HepG2 (cell line): ENCODE measurements around the gene CXCL17. TPM values are rescaled to one million over a fixed set of nuclear protein-coding genes. Genes with fewer than 3 reads are reported as not detected.

Experiments used
- AHDC1 ChIP-seq: sonication (generic); formaldehyde crosslinking; IDR thresholded peaks from 2 replicates; pipeline ENCODE4 v1.5.1; 2020; ENCODE audit warnings: mild to moderate bottlenecking, missing genetic modification reagents, borderline replicate concordance
- ATF6 ChIP-seq: sonication (generic); formaldehyde crosslinking; conservative IDR thresholded peaks from 2 replicates; pipeline ENCODE4 v1.4.0; 2020; ENCODE audit warnings: missing genetic modification reagents
- NCOR1 ChIP-seq: fragments of 200-600 bp; sonication (generic); IDR thresholded peaks from 2 replicates; pipeline ENCODE4 v1.7.0; 2017; ENCODE audit warnings: antibody characterized with exemption, low read length, borderline replicate concordance
- NFIC ChIP-seq: IDR thresholded peaks from 2 replicates; pipeline ENCODE4 v1.6.1; 2012; ENCODE audit warnings: mild to moderate bottlenecking, low read length, inconsistent platforms
- NFYB ChIP-seq: sonication (generic); formaldehyde crosslinking; IDR thresholded peaks from 2 replicates; pipeline ENCODE4 v1.4.0; 2020; ENCODE audit warnings: missing genetic modification reagents
- PCBP2 ChIP-seq: fragments of 200-400 bp; formaldehyde crosslinking; optimal IDR thresholded peaks from 2 replicates; pipeline ENCODE3; 2018; ENCODE audit warnings: low read length, low read depth; ENCODE audit not compliant: poor library complexity, severe bottlenecking
- PHB2 ChIP-seq: fragments of 450-650 bp; IDR thresholded peaks from 2 replicates; pipeline ENCODE4 v1.6.1; 2018; ENCODE audit not compliant: partially characterized antibody
- SIN3B ChIP-seq: fragments of 150-350 bp; IDR thresholded peaks from 2 replicates; pipeline ENCODE4 v1.6.1; 2014; ENCODE audit warnings: low read length
- STAG1 ChIP-seq: sonication (generic); formaldehyde crosslinking; IDR thresholded peaks from 2 replicates; pipeline ENCODE4 v1.4.0; 2020; ENCODE audit warnings: missing genetic modification reagents
- ZNF234 ChIP-seq: sonication (generic); formaldehyde crosslinking; conservative IDR thresholded peaks from 2 replicates; pipeline ENCODE4 v1.5.1; 2020; ENCODE audit warnings: mild to moderate bottlenecking, missing genetic modification reagents
- ZNF382 ChIP-seq: sonication (generic); formaldehyde crosslinking; IDR thresholded peaks from 2 replicates; pipeline ENCODE4 v1.5.0; 2020; ENCODE audit warnings: missing genetic modification reagents, mild to moderate bottlenecking, borderline replicate concordance
- ZNF558 ChIP-seq: sonication (generic); formaldehyde crosslinking; IDR thresholded peaks from 2 replicates; pipeline ENCODE4 v1.9.0; 2022; ENCODE audit warnings: mild to moderate bottlenecking, missing genetic modification reagents, borderline replicate concordance
- ZNF841 ChIP-seq: sonication (generic); formaldehyde crosslinking; IDR thresholded peaks from 2 replicates; pipeline ENCODE4 v1.8.1; 2023; ENCODE audit warnings: missing genetic modification reagents, borderline replicate concordance
- polyA plus RNA-seq, 8 experiments: library from polyadenylated mRNA; depleted of rRNA in 3 of 8; stranded (reverse) in 7 of 8; unstranded in 1 of 8; fragments of >200 nt; fragmentation: Illumina TruSeq in 4 of 8; extraction: Trizol in 4 of 8; gene quantifications; 2 replicates each; pipeline versions ENCODE4 v1.2.1 to v1.2.3, GENCODE V29; 2011 to 2016; ENCODE audit warnings: low read depth in 4 of 8, missing spikeins in 1 of 8, mixed read lengths in 1 of 8; ENCODE audit not compliant: insufficient read depth in 1 of 8
- total RNA-seq, 5 experiments: library from RNA; depleted of rRNA; stranded (reverse); fragments of >200 nt; fragmentation: Illumina TruSeq; extraction: Trizol; gene quantifications; 2 replicates each; pipeline ENCODE4 v1.2.3, GENCODE V29; 2016; ENCODE audit warnings: low read depth in 1 of 5
- TF ChIP-seq, protein P1 (sequence below): sonication (generic); formaldehyde crosslinking; IDR thresholded peaks from 2 replicates; pipeline ENCODE4 v1.4.0; 2020; ENCODE audit warnings: missing genetic modification reagents
- TF ChIP-seq, protein P2 (sequence below): sonication (generic); formaldehyde crosslinking; IDR thresholded peaks from 2 replicates; pipeline ENCODE4 v1.4.0; 2020; ENCODE audit warnings: missing genetic modification reagents, borderline replicate concordance

The CXCL17 gene
- total and polyA plus RNA-seq, 2 of the 13 experiments (the other 11 are each of a cell fraction or from before 2014, with no cell fraction given), result 0.12 TPM; not detected in 1

- TF ChIP-seq, protein P1, sequence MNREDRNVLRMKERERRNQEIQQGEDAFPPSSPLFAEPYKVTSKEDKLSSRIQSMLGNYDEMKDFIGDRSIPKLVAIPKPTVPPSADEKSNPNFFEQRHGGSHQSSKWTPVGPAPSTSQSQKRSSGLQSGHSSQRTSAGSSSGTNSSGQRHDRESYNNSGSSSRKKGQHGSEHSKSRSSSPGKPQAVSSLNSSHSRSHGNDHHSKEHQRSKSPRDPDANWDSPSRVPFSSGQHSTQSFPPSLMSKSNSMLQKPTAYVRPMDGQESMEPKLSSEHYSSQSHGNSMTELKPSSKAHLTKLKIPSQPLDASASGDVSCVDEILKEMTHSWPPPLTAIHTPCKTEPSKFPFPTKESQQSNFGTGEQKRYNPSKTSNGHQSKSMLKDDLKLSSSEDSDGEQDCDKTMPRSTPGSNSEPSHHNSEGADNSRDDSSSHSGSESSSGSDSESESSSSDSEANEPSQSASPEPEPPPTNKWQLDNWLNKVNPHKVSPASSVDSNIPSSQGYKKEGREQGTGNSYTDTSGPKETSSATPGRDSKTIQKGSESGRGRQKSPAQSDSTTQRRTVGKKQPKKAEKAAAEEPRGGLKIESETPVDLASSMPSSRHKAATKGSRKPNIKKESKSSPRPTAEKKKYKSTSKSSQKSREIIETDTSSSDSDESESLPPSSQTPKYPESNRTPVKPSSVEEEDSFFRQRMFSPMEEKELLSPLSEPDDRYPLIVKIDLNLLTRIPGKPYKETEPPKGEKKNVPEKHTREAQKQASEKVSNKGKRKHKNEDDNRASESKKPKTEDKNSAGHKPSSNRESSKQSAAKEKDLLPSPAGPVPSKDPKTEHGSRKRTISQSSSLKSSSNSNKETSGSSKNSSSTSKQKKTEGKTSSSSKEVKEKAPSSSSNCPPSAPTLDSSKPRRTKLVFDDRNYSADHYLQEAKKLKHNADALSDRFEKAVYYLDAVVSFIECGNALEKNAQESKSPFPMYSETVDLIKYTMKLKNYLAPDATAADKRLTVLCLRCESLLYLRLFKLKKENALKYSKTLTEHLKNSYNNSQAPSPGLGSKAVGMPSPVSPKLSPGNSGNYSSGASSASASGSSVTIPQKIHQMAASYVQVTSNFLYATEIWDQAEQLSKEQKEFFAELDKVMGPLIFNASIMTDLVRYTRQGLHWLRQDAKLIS, result no peak
- no peak for TF ChIP-seq NFYB
- peak; percentile 88 for TF ChIP-seq NCOR1
- TF ChIP-seq AHDC1 (CRISPR knock-in tag), result peak; percentile 92
- no peak for TF ChIP-seq ZNF382
- 0 out of 2 replicates have a peak, but pooled peaks have one; percentile 66 for TF ChIP-seq ATF6
- TF ChIP-seq ZNF558, result no peak
- TF ChIP-seq ZNF234 (CRISPR knock-in tag), result no peak
- no peak for TF ChIP-seq PHB2
- no peak for TF ChIP-seq SIN3B
- no peak for TF ChIP-seq ZNF841
- TF ChIP-seq NFIC, result no peak
- no peak for TF ChIP-seq PCBP2
- peak; percentile 100 for TF ChIP-seq STAG1 (CRISPR knock-in tag)
- TF ChIP-seq, protein P2, sequence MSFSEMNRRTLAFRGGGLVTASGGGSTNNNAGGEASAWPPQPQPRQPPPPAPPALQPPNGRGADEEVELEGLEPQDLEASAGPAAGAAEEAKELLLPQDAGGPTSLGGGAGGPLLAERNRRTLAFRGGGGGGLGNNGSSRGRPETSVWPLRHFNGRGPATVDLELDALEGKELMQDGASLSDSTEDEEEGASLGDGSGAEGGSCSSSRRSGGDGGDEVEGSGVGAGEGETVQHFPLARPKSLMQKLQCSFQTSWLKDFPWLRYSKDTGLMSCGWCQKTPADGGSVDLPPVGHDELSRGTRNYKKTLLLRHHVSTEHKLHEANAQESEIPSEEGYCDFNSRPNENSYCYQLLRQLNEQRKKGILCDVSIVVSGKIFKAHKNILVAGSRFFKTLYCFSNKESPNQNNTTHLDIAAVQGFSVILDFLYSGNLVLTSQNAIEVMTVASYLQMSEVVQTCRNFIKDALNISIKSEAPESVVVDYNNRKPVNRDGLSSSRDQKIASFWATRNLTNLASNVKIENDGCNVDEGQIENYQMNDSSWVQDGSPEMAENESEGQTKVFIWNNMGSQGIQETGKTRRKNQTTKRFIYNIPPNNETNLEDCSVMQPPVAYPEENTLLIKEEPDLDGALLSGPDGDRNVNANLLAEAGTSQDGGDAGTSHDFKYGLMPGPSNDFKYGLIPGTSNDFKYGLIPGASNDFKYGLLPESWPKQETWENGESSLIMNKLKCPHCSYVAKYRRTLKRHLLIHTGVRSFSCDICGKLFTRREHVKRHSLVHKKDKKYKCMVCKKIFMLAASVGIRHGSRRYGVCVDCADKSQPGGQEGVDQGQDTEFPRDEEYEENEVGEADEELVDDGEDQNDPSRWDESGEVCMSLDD (CRISPR knock-in tag), result no peak
These were observed 7.7 kb upstream of the CXCL17 start (continued) for GRCh38 chr19:42450314-42450934.
